ENCODE data around the gene DCPS. TPM values are rescaled to one million over a fixed set of nuclear protein-coding genes. Genes with fewer than 3 reads are reported as not detected.

The DCPS gene
- total RNA-seq, 1 experiment from 2014 or later = 34.8 TPM

GRCh38 chr11:126334659-126335462 lies 31.0 kb downstream of the DCPS start:
- no TSS peak for BruUV-seq (replicated peaks)
- in situ Hi-C loops (cut with HindIII; ENCODE audit: low pct_unique_long_range_greater_than_20kb, low sequenced_read_pairs) (no loop called here), intact Hi-C loops (cut with micrococcal nuclease; ENCODE audit: unreplicated experiment) (no loop called here)
- no peaks in the 10 kb centered on the region for H3K4me1 ChIP-seq (ENCODE audit: control insufficient read depth, insufficient read depth, low read length)
- no peak overlapping the region for H3K27ac ChIP-seq (ENCODE audit: low read length)
- ChIA-PET POLR2A (interaction anchor here (0.6 kb wide), 1 partner anchor 434 kb away, joined by 3 read pairs; no protein-coding TSS in a partner anchor), CTCF (no interaction called here)
- H3K4me3 ChIP-seq (ENCODE audit: low read depth in 2 of 2, low read length in 2 of 2) = no peak overlapping the region
- H3K27me3 ChIP-seq (ENCODE audit: control insufficient read depth, insufficient read depth, low read length) = no peaks in the 10 kb centered on the region
- TF ChIP-seq POLR2AphosphoS5 (IDR thresholded peaks at IDR 0.05; ENCODE audit: low read depth, low read length) (no peak), SIN3A (IDR thresholded peaks at IDR 0.05; ENCODE audit: borderline replicate concordance, insufficient read depth, low read depth, low read length) (no peak), CTCF (IDR thresholded peaks at IDR 0.05) (no peak), TCF7L2 (IDR thresholded peaks at IDR 0.05; ENCODE audit: low read depth, low read length) (no peak)
- TF ChIP-seq, protein P1, sequence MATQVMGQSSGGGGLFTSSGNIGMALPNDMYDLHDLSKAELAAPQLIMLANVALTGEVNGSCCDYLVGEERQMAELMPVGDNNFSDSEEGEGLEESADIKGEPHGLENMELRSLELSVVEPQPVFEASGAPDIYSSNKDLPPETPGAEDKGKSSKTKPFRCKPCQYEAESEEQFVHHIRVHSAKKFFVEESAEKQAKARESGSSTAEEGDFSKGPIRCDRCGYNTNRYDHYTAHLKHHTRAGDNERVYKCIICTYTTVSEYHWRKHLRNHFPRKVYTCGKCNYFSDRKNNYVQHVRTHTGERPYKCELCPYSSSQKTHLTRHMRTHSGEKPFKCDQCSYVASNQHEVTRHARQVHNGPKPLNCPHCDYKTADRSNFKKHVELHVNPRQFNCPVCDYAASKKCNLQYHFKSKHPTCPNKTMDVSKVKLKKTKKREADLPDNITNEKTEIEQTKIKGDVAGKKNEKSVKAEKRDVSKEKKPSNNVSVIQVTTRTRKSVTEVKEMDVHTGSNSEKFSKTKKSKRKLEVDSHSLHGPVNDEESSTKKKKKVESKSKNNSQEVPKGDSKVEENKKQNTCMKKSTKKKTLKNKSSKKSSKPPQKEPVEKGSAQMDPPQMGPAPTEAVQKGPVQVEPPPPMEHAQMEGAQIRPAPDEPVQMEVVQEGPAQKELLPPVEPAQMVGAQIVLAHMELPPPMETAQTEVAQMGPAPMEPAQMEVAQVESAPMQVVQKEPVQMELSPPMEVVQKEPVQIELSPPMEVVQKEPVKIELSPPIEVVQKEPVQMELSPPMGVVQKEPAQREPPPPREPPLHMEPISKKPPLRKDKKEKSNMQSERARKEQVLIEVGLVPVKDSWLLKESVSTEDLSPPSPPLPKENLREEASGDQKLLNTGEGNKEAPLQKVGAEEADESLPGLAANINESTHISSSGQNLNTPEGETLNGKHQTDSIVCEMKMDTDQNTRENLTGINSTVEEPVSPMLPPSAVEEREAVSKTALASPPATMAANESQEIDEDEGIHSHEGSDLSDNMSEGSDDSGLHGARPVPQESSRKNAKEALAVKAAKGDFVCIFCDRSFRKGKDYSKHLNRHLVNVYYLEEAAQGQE (IDR thresholded peaks at IDR 0.05; ENCODE audit: insufficient read depth in 1 of 2, low read depth in 2 of 2, low read length in 1 of 2) = no peak
- no peak for DNase-seq (ENCODE audit: low read depth, low spot score)
- no peaks in the 10 kb centered on the region; the same call in 1 of the 2 replicates for H3K36me3 ChIP-seq (ENCODE audit: control insufficient read depth, insufficient read depth, low read length)
- no peaks in the 10 kb centered on the region for H3K9me3 ChIP-seq (ENCODE audit: control insufficient read depth, insufficient read depth, low read depth, low read length)
- no peak for ATAC-seq

GRCh38 chr11:126335463-126335760 lies 31.6 kb downstream of the DCPS start:
- in situ Hi-C loops (cut with HindIII; ENCODE audit: low pct_unique_long_range_greater_than_20kb, low sequenced_read_pairs) = no loop called here
- Histone ChIP-seq H3K4me1 (ENCODE audit: control insufficient read depth, insufficient read depth, low read length) (no peaks in the 10 kb centered on the region), H3K4me3 (ENCODE audit: low read depth in 2 of 2, low read length in 2 of 2) (no peak overlapping the region), H3K27me3 (ENCODE audit: control insufficient read depth, insufficient read depth, low read length) (no peaks in the 10 kb centered on the region), H3K36me3 (ENCODE audit: control insufficient read depth, insufficient read depth, low read length) (no peaks in the 10 kb centered on the region; the same call in 1 of the 2 replicates), H3K27ac (ENCODE audit: low read length) (no peak overlapping the region), H3K9me3 (ENCODE audit: control insufficient read depth, insufficient read depth, low read depth, low read length) (no peaks in the 10 kb centered on the region)
- ChIA-PET CTCF (no interaction called here), POLR2A (interaction anchor here (0.6 to 0.7 kb wide), 2 partner anchors 9 to 435 kb away, joined by 3 to 13 read pairs; no protein-coding TSS in a partner anchor)
- TF ChIP-seq TCF7L2 (IDR thresholded peaks at IDR 0.05; ENCODE audit: low read depth, low read length) (no peak), SIN3A (IDR thresholded peaks at IDR 0.05; ENCODE audit: borderline replicate concordance, insufficient read depth, low read depth, low read length) (no peak), CTCF (IDR thresholded peaks at IDR 0.05) (no peak), POLR2AphosphoS5 (IDR thresholded peaks at IDR 0.05; ENCODE audit: low read depth, low read length) (no peak)
- TF ChIP-seq, protein P1 (IDR thresholded peaks at IDR 0.05; ENCODE audit: insufficient read depth in 1 of 2, low read depth in 2 of 2, low read length in 1 of 2) = no peak
- BruUV-seq (replicated peaks) = no TSS peak
- ATAC-seq (no peak), DNase-seq (ENCODE audit: low read depth, low spot score) (no peak)
- intact Hi-C loops (cut with micrococcal nuclease; ENCODE audit: unreplicated experiment) = no loop called here
